Epithelial cell of umbilical artery (primary cell): ENCODE measurements around the gene SMYD4. TPM values are rescaled to one million over a fixed set of nuclear protein-coding genes. Genes with fewer than 3 reads are reported as not detected.

Experiments used
- total RNA-seq: library from RNA; depleted of rRNA; stranded (reverse); fragments of >200 nt; gene quantifications from 2 replicates; pipeline ENCODE4 v1.2.3, GENCODE V29; 2014

SMYD4 gene, protein sequence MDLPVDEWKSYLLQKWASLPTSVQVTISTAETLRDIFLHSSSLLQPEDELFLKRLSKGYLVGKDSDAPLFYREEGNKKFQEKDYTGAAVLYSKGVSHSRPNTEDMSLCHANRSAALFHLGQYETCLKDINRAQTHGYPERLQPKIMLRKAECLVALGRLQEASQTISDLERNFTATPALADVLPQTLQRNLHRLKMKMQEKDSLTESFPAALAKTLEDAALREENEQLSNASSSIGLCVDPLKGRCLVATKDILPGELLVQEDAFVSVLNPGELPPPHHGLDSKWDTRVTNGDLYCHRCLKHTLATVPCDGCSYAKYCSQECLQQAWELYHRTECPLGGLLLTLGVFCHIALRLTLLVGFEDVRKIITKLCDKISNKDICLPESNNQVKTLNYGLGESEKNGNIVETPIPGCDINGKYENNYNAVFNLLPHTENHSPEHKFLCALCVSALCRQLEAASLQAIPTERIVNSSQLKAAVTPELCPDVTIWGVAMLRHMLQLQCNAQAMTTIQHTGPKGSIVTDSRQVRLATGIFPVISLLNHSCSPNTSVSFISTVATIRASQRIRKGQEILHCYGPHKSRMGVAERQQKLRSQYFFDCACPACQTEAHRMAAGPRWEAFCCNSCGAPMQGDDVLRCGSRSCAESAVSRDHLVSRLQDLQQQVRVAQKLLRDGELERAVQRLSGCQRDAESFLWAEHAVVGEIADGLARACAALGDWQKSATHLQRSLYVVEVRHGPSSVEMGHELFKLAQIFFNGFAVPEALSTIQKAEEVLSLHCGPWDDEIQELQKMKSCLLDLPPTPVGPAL
- 5.2 and 10.0 TPM in 2 replicates for total RNA-seq

DNA sequence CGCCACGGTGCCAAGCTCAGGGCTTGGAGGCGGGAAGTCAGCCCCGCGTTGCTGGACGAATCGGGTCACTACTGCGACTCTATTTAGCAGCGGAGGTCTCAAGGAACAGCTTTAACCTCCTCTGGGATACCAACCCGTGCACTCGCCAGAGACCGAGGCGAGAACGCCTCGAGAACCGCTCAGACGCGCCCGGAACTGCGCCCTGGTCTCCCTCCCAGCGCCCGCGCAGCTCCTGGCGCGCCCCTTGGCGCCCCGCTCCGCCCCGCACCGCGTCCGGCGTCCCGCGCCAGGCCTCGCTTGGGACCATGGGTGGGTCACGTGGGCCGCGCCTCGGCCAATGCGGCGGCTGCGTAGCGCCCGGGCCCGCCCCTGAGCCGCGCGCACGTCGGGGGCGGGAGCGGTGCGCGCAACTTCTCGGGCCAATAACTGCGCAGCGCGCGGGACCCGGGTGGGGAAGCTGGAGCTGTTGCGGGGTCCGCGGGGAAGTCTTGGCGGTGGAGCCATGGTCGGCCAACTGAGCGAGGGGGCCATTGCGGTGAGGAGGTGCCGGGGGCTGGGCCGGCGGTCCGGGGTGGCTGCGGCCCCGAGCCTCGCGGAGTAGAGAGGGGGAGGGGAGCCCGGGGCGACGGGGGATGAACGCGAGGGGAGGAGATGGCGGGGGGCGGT lies at the start of gene SMYD4, which contains the start of gene RPA1:
SMYD4 (minus strand) TSS at position 311 of the 666 bp plus-strand sequence. CDS start 1,908 bp downstream, outside the sequence.
RPA1 (plus strand) TSS at position 414 of the 666 bp plus-strand sequence; CDS start at position 503, 89 bp downstream.

DNA sequence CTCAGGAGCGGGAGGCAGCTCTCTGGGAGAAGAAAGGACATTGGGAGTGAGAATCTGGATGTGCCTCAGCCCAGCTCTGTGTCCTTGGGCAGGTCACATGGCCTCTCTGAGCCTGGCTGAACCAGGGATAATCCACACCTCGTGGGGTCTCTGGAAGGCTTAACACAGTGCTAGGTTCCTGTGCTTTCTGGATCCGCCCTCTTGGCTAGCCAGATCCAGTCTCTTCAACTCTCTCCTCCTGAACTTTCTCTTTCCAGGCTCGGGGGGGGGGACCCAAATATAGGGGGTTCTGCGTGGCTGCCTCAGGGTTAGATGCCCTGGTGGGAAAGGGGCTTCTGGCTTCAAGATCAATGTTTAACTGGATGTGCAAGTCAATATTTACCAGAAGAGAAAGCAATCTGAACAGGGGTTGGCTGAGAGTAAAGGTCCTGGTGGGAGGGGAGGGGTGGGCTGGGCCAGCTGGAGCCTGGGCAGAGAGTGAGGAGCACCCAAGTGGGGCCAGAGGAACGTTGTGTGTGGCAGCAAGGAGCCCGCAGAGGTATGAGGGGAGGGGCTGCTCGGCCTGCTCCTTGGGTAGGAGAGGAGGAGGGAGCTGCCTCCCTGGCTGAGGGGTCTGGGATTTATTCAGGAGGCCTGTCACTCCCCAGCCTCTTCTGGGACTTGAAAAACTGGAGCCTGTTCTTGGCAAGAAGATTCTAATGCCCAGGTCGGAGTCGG lies 87.2 kb downstream of the SMYD4 start, which contains the start of gene SERPINF2:
SERPINF2 (plus strand) TSS at position 501 of the 717 bp plus-strand sequence. CDS start 2,125 bp downstream, outside the sequence.

Other genes starting within 250 kb of the SMYD4 start
- 12.9 and 13.0 TPM in 2 replicates for gene SLC43A2, start 201.1 kb downstream of the SMYD4 start, total RNA-seq
- gene SCARF1, start 184.2 kb downstream of the SMYD4 start, total RNA-seq: 107 and 115 TPM in 2 replicates
- gene RILP, start 180.0 kb downstream of the SMYD4 start, total RNA-seq: 10.1 and 34.0 TPM in 2 replicates
- gene PRPF8, start 145.0 kb downstream of the SMYD4 start, total RNA-seq: 69.9 and 81.9 TPM in 2 replicates
- 0.91 and 0.97 TPM in 2 replicates for gene TLCD2, start 119.5 kb downstream of the SMYD4 start, total RNA-seq
- 10.7 and 12.6 TPM in 2 replicates for gene WDR81, start 105.2 kb downstream of the SMYD4 start, total RNA-seq
- gene SERPINF2, start 87.0 kb downstream of the SMYD4 start, total RNA-seq: not detected in 2 replicates
- gene SERPINF1, start 67.8 kb downstream of the SMYD4 start, total RNA-seq: 2.3 and 7.1 TPM in 2 replicates
- gene RPA1, start 103 bp upstream of the SMYD4 start, total RNA-seq: 30.5 and 33.3 TPM in 2 replicates
- not detected in 2 replicates for gene RTN4RL1, start 195.4 kb upstream of the SMYD4 start, total RNA-seq
- gene DPH1, start 200.3 kb upstream of the SMYD4 start, total RNA-seq: 13.4 and 14.9 TPM in 2 replicates
- 85.9 and 119 TPM in 2 replicates for gene OVCA2, start 212.1 kb upstream of the SMYD4 start, total RNA-seq
- gene HIC1, start 225.2 kb upstream of the SMYD4 start, total RNA-seq: 13.8 and 16.9 TPM in 2 replicates